Measurements from ENCODE around the gene DCTN5.

Gene DCTN5

DNA sequence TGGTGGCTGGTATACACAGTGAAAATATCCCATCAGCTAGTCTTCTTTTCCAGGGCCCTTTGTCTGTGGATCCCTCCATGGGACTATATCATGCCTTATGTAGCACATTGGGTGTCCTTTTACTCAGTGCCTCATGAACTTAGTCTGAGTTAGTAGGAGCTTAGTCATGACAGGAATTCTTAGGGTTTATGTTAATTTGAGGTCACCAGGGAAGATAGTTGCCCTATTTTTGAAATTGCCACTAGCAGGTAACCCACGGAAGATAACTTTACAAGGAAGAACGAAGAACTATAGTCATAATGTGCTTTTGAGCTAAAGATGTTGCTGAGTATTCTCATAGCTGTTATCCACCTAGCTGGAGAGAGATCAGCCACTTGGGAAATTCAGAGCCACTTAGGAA lies 22.7 kb downstream of the DCTN5 start:
- no peak for DNase-seq (ENCODE audit: low read depth)

DNA sequence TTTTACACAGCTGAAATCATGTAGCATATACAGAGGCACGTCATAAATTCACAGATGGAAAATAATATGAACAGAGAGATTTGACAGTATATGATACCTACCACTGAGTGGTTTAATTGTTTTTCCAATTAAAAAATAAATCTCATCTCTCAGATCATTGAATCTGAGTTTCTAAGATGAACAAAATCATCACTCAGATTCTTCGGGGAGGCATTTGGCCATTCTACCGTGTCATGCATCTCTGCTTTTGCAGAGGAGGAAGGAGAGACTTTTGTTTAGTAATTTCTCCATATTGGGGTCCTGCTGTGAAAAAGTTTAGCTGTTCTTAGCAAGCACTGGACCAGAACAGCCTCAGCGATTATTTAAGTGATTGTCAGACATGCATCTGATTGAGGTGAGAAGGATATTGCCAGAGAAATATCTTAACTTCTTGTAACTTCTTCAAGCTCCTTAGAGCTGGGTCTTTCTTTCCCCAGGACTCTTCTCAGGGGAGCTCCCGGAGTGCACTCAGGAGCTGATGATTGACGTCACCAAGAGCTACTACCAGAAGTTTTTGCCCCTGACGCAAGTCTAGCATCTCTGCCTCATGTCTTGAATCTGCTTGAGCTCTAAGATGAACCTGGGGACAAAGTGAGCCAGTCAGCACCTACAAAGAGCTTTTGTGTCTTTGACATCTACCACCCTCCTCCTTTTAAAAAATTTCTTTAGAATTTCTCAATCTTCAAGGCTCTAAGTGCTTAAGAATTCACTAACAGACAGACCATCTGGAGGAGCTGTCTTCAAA lies 25.5 kb downstream of the DCTN5 start:
- DNase-seq (ENCODE audit: low read depth) = no peak

DNA sequence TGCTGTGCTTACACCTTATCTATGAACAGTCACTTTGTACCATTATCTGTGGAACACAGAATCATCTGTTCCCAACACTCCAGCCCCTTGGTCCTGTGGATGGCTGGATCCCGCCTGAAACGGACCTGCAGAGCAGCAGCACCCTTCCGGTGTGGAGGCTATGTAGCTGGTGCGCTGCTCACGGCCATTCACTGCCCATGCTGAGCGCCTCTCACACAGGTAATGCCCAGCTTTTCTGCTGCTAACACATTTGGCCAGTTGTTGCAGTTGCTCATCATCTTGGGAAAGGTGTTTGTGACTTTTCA lies 26.0 kb downstream of the DCTN5 start:
- DNase-seq (ENCODE audit: low read depth) = no peak

DNA sequence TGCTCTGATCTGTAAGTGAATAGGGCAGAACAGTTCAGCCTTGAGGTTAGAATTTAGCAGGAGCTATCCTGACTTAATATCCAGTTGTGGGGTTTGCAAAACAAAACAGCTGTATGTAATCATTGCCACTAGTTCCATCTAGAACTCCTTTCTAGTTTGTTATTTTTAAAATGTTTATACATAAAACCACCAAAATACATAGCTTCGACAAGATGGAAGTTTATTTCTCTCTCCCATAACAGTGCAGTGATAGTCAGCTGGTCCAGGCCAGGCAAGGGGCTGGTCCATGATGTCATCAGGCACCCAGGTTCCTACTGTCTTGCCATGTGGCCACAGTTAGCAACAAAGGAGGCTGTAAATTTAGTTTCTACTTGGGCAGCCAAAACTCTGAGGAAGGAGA lies 27.0 kb downstream of the DCTN5 start:
- DNase-seq (ENCODE audit: low read depth) = no peak

DNA sequence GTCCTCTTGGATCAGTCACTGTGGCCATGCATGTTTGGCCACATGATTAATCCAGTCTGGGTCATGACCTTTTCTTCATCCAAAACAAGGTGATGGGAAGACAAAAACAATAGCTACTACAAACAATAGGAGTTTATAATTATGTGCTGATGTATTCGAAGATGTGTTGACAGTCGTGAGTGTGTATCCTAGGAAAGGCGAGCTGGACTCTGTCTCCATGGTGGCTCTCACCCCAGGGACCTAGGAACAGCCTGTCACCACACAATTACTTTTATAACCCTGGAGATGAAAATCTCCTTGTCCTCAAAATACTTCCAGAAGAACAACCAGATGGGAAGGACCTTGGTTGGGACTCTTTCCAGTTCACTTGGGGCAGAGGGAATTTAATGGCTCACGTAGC lies 27.6 kb downstream of the DCTN5 start:
- no peak for DNase-seq (ENCODE audit: low read depth)

DNA sequence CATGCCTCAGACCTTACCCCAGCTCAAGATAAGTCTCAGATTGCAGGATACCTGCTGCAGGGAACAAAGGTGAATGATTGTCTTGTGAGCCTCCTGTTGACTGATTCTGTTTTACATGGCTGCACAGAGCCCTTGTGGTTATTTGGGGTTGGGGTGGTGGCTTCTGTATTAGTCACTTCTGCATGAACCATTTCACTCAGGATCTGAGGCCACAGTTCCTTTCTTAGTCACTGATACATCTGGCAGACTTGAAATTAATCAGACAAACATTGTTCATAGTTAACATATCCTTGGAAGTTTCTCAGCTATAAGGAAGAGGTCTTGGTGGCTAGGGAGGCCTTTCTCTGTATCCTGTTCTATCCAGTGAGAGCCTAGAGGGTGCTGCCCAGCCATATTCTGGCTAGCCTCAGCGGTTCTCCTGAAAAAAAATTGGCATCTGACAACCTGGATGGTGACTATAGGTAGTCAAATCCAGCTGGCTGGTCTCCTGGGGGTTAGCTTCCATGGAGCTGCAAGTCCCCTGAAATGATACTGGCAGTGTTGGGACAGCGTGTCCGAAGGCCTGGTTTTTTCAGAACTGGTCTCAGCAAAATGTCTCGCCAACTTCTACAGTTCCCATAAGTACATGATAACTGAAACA lies 29.0 kb downstream of the DCTN5 start:
- no peak for DNase-seq (ENCODE audit: low read depth)

DNA sequence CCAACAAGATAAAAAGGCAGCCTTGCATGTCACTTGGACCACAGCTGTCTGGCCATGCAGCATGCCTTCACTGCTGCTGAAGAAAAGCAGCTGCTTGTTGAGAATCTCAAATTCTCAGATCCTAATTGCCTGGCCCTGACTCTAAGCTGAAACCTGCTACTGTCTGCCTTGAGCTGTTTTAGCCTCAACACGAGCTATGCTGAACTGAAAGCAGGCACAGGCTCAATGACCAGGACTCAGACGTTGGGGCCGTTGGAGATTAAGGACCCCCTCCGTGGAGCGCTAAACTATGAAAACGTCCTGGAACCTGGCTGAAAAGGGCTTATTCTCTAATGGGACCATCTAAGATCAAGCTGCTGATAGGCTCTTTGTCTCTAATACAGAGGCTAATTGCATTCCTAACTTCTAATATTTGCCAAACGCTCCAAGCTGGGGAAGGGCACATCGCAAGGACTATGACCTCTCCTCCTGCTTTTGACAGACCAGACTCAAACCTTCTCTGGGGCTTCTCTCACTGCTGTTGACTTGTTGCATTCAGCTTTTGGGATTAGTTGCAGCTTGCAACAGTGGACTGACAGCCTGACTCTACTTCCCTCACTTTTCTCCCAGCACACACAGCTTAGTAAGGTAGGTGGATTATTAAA lies 32.8 kb downstream of the DCTN5 start:
- DNase-seq (ENCODE audit: low read depth) = no peak

DNA sequence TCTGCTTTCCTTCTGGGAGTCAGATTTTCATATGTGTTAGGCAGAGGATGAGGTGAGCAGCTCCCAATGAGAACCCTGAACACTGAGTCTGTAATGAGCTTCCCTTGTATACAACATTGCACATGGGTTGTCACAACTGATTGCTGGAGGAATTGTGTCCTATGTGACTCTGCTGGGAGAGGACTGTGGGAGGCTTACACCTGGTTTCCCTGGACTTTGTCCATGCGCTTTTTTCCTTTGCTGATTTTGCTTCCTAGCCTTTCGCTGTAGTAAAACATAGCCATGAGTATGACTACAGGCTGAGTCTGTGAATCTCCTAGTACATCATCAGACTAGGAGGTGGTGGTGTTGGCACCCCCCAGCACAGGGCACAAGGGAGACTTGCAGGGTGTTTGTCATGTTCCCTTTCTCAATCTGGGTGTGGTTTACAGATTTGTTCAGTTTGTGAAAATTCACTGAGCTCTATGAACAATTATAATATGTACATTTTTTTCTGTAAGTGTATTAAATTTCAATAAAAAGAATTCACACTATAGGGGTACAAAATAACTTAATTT lies 35.7 kb downstream of the DCTN5 start:
- DNase-seq (ENCODE audit: low read depth) = no peak

DNA sequence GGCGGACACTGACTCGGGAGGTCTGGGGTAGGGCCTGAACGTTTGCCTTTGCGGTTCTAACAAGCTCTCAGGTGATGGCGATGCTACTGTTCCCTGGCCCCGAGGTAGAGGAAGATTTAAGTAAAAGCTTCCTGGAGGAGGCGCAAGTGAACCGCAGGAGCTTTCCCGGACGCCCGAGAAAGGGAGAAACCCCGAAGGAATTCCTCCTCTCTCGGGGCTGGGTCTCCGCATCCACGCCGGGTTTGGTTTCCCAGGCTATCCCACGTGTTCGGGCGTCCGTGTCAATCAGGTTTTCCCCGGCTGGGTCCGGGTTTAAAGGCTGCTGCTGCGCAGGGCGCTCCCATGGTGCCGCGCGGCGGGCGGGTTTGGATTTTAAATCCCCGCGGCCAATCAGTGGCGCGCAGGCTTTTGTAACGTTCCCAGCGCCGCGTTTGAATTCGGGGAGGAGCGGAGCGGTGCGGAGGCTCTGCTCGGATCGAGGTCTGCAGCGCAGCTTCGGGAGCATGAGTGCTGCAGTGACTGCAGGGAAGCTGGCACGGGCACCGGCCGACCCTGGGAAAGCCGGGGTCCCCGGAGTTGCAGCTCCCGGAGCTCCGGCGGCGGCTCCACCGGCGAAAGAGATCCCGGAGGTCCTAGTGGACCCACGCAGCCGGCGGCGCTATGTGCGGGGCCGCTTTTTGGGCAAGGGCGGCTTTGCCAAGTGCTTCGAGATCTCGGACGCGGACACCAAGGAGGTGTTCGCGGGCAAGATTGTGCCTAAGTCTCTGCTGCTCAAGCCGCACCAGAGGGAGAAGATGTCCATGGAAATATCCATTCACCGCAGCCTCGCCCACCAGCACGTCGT lies 37.4 kb downstream of the DCTN5 start, which contains the start of gene PLK1:
TSS of gene PLK1 (plus strand) at position 460 of the 844 bp plus-strand sequence. CDS start at position 504, 44 bp downstream.
- DNase-seq (ENCODE audit: low read depth) = peak; percentile 66

DNA sequence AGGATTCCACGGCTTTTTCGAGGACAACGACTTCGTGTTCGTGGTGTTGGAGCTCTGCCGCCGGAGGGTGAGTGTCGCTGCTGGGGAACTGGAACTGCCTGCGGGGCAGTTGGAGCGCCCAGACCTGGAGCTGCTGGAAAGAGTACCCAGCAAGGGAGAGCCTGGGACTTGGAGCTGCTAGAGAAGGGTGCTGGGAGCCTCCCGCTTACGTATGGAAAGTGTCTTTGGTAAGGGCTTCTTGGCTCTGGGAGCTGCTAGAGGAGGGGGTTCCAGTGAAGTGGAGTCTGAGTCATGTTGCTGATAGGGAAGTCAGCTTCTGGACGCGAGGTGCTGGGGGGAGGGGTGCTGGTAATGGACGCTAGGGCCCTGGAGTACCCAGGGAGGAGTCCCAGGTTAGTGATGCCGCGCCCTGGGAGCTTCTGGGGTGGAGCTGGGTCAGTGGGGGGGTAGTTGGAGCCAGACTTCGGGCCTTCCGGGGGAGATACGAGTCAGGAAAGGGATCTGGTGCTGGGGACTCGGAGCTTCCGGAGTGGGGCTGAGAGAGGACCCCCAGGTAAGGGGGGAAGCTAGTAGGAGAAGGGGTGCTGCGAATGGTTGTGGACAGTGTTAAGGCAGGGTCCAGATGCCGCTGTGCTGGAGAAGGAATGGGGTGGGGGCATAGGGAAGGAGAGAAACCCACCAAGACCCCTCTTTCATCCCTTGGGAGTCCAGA lies 38.2 kb downstream of the DCTN5 start:
- no peak for DNase-seq (ENCODE audit: low read depth)

DNA sequence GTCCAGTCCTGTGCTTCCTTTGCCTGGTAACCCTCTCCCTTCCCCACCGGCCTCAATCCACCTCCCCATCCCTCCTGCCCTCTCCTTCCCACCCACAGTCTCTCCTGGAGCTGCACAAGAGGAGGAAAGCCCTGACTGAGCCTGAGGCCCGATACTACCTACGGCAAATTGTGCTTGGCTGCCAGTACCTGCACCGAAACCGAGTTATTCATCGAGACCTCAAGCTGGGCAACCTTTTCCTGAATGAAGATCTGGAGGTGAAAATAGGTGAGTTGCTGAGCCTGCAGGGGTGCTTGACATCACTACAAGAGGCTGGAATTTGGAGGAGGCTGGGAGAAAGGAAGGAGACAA lies 38.7 kb downstream of the DCTN5 start:
- DNase-seq (ENCODE audit: low read depth) = no peak

DNA sequence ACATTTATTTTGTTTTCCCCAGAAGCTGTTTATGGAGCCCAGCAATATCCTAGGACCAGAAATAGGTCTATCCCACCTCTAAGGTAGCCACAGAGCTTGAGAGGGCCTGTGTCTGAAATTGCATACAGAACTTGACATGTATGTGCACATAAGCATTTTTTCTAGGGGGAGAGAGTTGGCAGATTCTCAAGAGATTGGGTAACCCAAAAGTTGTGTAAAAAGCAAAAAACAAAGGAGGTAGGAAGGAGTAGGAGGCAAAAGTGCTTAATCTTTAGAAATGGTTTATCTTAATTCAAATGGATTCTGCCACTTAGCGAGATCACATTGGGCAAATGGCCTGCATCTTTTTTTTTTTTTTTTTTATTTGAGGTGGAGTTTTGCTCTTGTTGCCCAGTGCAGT lies 40.9 kb downstream of the DCTN5 start:
- no peak for DNase-seq (ENCODE audit: low read depth)

DNA sequence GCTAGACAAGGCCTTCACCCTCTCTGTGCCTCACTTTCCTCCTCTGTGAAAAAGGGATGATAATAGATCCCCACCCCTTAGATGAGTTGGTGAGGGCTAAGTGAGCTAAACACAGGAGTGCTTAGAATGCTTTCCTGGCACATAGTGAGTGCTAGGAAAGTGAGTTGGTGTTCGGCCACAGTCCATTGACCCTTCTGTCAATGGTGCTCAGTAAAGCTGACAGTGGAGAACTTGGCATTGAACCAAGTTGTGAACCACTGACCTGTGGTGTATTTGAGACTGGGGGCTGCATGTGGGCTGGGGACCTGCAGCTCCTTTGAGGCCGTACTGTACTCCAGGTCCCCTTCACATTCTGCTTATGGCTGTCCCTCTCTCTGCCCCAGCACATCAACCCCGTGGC lies 42.2 kb downstream of the DCTN5 start:
- no peak for DNase-seq (ENCODE audit: low read depth)

DNA sequence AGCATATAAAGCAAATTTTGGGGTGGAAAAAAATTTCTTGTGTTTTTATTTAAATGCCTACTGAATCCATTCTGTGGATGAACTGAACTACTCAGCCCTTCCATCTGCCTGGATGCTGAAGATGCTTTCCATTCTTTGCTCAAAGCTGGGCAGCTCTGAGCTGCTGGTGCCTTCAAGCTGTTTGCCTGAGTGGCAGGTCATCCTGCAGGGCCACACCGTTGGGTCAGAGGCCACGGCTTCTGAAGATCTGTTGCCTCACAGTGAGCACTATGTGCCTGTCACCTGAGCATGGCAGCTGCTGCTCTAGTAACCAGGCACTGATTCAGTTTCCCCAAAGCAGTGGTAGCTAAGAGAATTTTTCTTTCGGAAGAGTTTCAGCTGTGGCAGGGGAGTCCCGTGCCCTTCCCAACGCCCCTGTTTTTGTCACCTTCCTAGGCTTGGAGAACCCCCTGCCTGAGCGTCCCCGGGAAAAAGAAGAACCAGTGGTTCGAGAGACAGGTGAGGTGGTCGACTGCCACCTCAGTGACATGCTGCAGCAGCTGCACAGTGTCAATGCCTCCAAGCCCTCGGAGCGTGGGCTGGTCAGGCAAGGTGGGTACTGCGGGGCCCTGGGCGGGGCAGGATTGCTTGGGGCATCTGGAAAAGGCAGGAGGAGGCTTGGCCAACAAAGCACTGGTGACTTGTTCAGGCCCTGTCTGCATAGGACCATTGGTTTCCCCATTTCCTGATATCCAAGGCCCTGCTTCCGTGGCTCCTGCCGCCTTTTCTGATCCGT lies 46.0 kb downstream of the DCTN5 start:
- DNase-seq (ENCODE audit: low read depth) = no peak

DNA sequence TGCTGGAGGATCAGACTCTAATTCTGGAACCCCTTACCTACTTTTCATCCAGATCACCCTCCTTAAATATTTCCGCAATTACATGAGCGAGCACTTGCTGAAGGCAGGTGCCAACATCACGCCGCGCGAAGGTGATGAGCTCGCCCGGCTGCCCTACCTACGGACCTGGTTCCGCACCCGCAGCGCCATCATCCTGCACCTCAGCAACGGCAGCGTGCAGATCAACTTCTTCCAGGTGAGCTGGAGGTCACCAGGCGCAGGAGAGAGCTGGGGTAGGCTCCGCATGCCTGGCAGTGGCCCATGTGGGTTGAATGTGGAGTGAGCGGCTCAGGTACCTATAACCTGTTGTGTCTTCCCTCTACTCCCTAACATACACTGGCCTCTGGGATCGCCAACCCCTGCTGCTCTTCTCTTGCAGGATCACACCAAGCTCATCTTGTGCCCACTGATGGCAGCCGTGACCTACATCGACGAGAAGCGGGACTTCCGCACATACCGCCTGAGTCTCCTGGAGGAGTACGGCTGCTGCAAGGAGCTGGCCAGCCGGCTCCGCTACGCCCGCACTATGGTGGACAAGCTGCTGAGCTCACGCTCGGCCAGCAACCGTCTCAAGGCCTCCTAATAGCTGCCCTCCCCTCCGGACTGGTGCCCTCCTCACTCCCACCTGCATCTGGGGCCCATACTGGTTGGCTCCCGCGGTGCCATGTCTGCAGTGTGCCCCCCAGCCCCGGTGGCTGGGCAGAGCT lies 48.3 kb downstream of the DCTN5 start:
- DNase-seq (ENCODE audit: low read depth) = no peak

DNA sequence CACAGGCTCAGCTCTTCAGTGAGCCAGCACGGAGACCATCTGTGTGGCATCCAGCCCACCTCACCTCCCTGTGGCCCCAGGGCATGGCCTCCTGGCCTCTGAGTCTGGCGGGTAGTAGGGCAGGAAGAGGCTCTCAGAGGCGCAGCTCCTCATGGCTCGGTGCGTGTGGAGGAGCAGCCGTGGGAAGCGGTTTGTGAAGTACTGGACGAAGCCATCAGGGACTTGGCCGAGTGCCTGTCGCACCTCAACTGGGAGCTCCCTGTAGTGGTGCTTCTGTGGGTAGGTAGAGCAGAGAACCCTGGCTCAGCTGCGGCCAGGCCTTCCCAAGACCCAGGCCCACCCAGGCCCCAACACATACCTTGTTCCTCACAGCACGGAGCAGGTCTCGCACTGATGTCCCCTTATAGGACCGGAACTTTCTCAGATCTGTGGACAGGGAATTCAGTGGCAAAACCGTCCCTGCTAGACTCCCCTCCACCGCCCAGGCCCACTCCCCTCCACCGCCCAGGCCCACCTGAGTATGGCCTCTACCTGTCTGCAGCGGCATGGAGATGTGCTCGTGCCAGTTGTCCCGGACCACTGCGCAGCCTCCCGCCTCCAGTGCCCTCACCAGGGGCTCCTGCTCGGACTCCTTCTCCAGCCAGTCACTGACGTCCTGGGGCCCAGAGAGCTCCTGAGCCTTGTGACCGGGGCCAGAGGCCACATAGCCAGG lies 49.7 kb downstream of the DCTN5 start:
- no peak for DNase-seq (ENCODE audit: low read depth)

DNA sequence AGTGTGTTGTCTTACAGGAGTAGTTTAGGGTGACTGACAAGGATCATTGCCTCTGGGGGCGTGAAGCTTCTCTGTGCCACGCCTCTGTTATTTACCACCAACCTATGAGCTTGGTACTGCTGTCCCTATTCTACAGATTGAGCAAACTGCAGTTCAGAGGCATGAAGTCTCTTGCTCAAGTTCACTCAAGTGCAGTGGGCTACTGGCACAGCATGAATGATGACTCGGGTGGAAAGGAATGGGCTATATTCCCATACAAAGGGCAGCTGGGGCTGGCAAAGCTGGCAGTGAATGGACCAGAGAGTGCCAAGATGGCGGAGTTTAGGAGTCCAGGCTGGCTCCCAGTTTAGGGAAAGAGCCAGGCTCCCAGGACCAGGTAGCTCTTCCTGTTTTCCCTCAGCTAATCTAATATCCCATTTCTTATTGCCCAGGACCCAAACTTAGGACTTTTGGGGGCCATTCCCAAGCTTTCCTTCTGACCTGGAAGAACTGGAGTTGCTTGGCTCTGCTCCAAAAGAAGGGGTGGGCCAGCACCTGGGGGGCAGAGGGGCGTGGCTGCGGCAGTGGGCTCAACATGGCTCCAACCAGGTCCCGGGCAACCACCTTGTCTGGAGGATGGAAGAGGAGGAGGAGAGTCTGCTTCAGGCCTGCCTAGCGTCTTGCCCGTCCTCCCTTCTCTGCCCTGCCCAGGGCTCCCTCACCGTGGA lies 50.4 kb downstream of the DCTN5 start:
- DNase-seq (ENCODE audit: low read depth) = no peak

DNA sequence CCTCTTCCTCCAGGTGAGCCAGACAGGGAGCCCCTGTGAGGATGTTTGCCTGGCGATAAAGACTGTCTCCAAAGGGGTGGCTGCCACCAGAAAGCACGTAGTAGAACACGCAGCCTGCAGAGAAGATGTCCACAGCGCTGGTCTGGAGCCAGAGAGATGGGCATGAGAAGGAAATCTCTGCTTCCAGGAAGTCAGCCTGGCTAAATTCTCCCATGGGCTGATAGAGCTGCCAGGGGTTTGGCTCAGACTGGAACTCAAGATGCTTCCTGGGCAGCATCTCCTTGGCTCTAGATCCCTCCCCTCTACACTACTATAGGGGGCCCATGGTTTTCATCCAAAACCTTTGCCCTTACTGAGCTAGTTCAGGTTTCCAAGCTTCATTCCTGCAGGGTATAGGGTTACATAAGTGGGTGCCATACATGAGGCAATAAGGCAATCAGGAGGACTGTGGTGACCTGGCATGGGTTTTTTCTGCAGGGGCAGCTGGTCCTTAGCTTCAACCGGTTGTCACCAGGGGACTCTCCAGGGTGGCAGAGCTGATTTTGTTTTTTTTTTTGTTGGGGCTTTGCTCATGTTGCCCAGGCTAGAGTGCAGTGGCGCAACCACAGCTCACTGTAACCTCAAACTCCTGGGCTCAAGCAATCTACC lies 51.0 kb downstream of the DCTN5 start:
- no peak for DNase-seq (ENCODE audit: low read depth)

Data from HS-27A (cell line).